PC-9 (cell line): ENCODE data around the gene TOR1A. TPM values are rescaled to one million over a fixed set of nuclear protein-coding genes. Genes with fewer than 3 reads are reported as not detected.

ENCODE experiments used
- BruUV-seq: library from RNA; stranded (reverse); fragments of 400-500 nt; replicated peaks from 2 replicates; lab custom pipeline; 2021; lab: Mats Ljungman, UMichigan
- CTCF ChIA-PET: fragments of 300-600 bp; sonication (Branson Sonifier 250); formaldehyde crosslinking; loops from one replicate; lab custom pipeline; 2022; ENCODE audit warnings: antibody characterized with exemption; lab: Charles Lee
- POLR2A ChIA-PET: fragments of 300-600 bp; sonication (Branson Sonifier 250); formaldehyde crosslinking; loops from one replicate; lab custom pipeline; 2022; ENCODE audit warnings: antibody characterized with exemption; ENCODE audit not compliant: unreplicated experiment; lab: Charles Lee
- DNase-seq, 2 experiments: peaks; one replicate each; pipeline versions ENCODE4 v3.0.0 to v3.0.0-alpha.2; 2015 to 2022; ENCODE audit warnings: mixed read lengths in 1 of 2
- H2AFZ ChIP-seq: fragments of 200-600 bp; sonication (generic); 2 replicates; pipeline ENCODE4 v1.8.1; 2017; ENCODE audit warnings: antibody characterized with exemption
- H3F3A ChIP-seq: fragments of 200-600 bp; sonication (generic); 2 replicates; pipeline ENCODE4 v1.8.1; 2017; ENCODE audit warnings: antibody characterized with exemption, mild to moderate bottlenecking, low read depth; ENCODE audit not compliant: insufficient read depth
- H3K27ac ChIP-seq: fragments of 200-600 bp; sonication (generic); 2 replicates; pipeline ENCODE4 v1.6.1; 2016; ENCODE audit warnings: mixed run types
- H3K27me3 ChIP-seq: fragments of 200-600 bp; sonication (generic); 2 replicates; pipeline ENCODE4 v1.6.1; 2016; ENCODE audit warnings: low read depth, mixed run types; ENCODE audit not compliant: insufficient read depth
- H3K36me3 ChIP-seq: fragments of 200-600 bp; sonication (generic); 2 replicates; pipeline ENCODE4 v1.6.1; 2016; ENCODE audit warnings: low read depth, mixed run types
- H3K4me1 ChIP-seq: fragments of 200-600 bp; sonication (generic); replicated peaks from 2 replicates; pipeline ENCODE4 v1.6.1; 2016; ENCODE audit warnings: mixed run types; ENCODE audit not compliant: insufficient read depth
- H3K4me2 ChIP-seq: fragments of 200-600 bp; sonication (generic); 2 replicates; pipeline ENCODE4 v1.6.1; 2017; ENCODE audit warnings: mixed run types
- H3K4me3 ChIP-seq: fragments of 200-600 bp; sonication (generic); 2 replicates; pipeline ENCODE4 v1.6.1; 2016; ENCODE audit warnings: mixed run types
- H3K79me2 ChIP-seq: fragments of 200-600 bp; sonication (generic); 2 replicates; pipeline ENCODE4 v1.6.1; 2017; ENCODE audit warnings: low read depth, mixed run types
- H3K9me2 ChIP-seq: fragments of 200-600 bp; sonication (generic); 2 replicates; pipeline ENCODE4 v1.8.1; 2017; ENCODE audit warnings: mild to moderate bottlenecking; ENCODE audit not compliant: insufficient read depth
- H3K9me3 ChIP-seq: fragments of 200-600 bp; sonication (generic); 2 replicates; pipeline ENCODE4 v1.8.1; 2016; ENCODE audit warnings: low read depth; ENCODE audit not compliant: insufficient read depth
- H4K20me1 ChIP-seq: fragments of 200-600 bp; sonication (generic); 2 replicates; pipeline ENCODE4 v1.8.1; 2017; ENCODE audit not compliant: insufficient read depth
- CTCF ChIP-seq: fragments of 200-600 bp; sonication (generic); conservative IDR thresholded peaks from 2 replicates; pipeline ENCODE4 v1.6.1; 2017; ENCODE audit warnings: mixed run types, antibody characterized with exemption, mild to moderate bottlenecking, moderate library complexity
- EZH2 ChIP-seq: fragments of 200-600 bp; sonication (generic); IDR thresholded peaks from 2 replicates; pipeline ENCODE4 v1.8.0; 2017; ENCODE audit warnings: antibody characterized with exemption, low read depth
- intact Hi-C: fragments of 100-400 bp; cut with micrococcal nuclease; formaldehyde crosslinking; loops from one replicate; pipeline ENCODE4 v1.10.0; 2022; ENCODE audit not compliant: unreplicated experiment
- total RNA-seq: library from RNA; stranded (reverse); gene quantifications from 2 replicates; pipeline ENCODE4 v1.2.3, GENCODE V29; 2021

The TOR1A gene
- total RNA-seq, 1 experiment from 2014 or later = 43.5 TPM

- no peak overlapping the region for H3K4me3 ChIP-seq
- POLR2A ChIA-PET = no interaction called here
- H3K36me3 ChIP-seq = peaks cover 19% of the 10 kb centered on the region
- 0 out of 2 replicates have a peak, but pooled peaks cover 4% of the 10 kb centered on the region for H3K79me2 ChIP-seq
- BruUV-seq = no TSS peak
- H3K9me2 ChIP-seq = no peaks in the 10 kb centered on the region
- no peaks in the 10 kb centered on the region for H3K27me3 ChIP-seq
- intact Hi-C loops = no loop called here
- no peaks in the 10 kb centered on the region for H4K20me1 ChIP-seq
- no peaks in the 10 kb centered on the region; the same call in 1 of the 2 replicates for H3K4me1 ChIP-seq
- H3K27ac ChIP-seq = no peak overlapping the region
- TF ChIP-seq EZH2 = no peak
- TF ChIP-seq CTCF = no peak
- DNase-seq = no peak
- no peak overlapping the region for H2AFZ ChIP-seq
- peaks cover 21% of the 10 kb centered on the region; the same call in 1 of the 2 replicates for H3F3A ChIP-seq
- H3K4me2 ChIP-seq = no peak overlapping the region
- CTCF ChIA-PET = no interaction called here
- no peaks in the 10 kb centered on the region for H3K9me3 ChIP-seq
These were observed 2.4 kb upstream of the TOR1A start for GRCh38 chr9:129826344-129826743.

- Histone ChIP-seq H3K27me3 (no peaks in the 10 kb centered on the region), H3K36me3 (peaks cover 24% of the 10 kb centered on the region), H3K4me2 (peak overlapping the region; percentile 53; the same call in 1 of the 2 replicates), H3K79me2 (0 out of 2 replicates have a peak, but pooled peaks cover 4% of the 10 kb centered on the region), H3K9me3 (no peaks in the 10 kb centered on the region), H3K9me2 (no peaks in the 10 kb centered on the region), H3F3A (peaks cover 25% of the 10 kb centered on the region; the same call in 1 of the 2 replicates), H3K27ac (no peak overlapping the region), H4K20me1 (no peaks in the 10 kb centered on the region), H3K4me3 (peak overlapping the region; percentile 81), H2AFZ (peak overlapping the region; percentile 88), H3K4me1 (no peaks in the 10 kb centered on the region; the same call in 1 of the 2 replicates)
- TF ChIP-seq EZH2 (no peak), CTCF (no peak)
- POLR2A ChIA-PET = no interaction called here
- no peak for DNase-seq
- intact Hi-C loops = no loop called here
- CTCF ChIA-PET = no interaction called here
- BruUV-seq = no TSS peak
These were observed 398 bp downstream of the TOR1A start for GRCh38 chr9:129823542-129823934.

GRCh38 chr9:129822898-129823541 is 916 bp downstream of the TOR1A start:
- no peaks in the 10 kb centered on the region for H4K20me1 ChIP-seq
- peak overlapping the region; percentile 40; the same call in 1 of the 2 replicates for H3K4me3 ChIP-seq
- intact Hi-C loops = no loop called here
- POLR2A ChIA-PET = no interaction called here
- no peaks in the 10 kb centered on the region for H3K27me3 ChIP-seq
- no peaks in the 10 kb centered on the region for H3K9me3 ChIP-seq
- no TSS peak for BruUV-seq
- 0 out of 2 replicates have a peak, but pooled peaks cover 4% of the 10 kb centered on the region for H3K79me2 ChIP-seq
- no peak overlapping the region for H2AFZ ChIP-seq
- CTCF ChIA-PET = interaction anchor here (0.6 kb wide), 1 partner anchor 39 kb away, joined by 3 read pairs; no protein-coding TSS in a partner anchor
- H3F3A ChIP-seq = peaks cover 25% of the 10 kb centered on the region; the same call in 1 of the 2 replicates
- H3K4me1 ChIP-seq = no peaks in the 10 kb centered on the region; the same call in 1 of the 2 replicates
- H3K4me2 ChIP-seq = peak overlapping the region; percentile 66
- TF ChIP-seq CTCF (no peak), EZH2 (no peak)
- peak in 1 of 2 experiments; percentile 25 for DNase-seq
- H3K9me2 ChIP-seq = no peaks in the 10 kb centered on the region
- no peak overlapping the region for H3K27ac ChIP-seq
- H3K36me3 ChIP-seq = peaks cover 24% of the 10 kb centered on the region
